WTC11 (cell line): ENCODE results near the gene RPL27. TPM values are rescaled to one million over a fixed set of nuclear protein-coding genes. Genes with fewer than 3 reads are reported as not detected.
A peak's percentile ranks its signal among the peaks of the same experiment; 100 is the strongest.

Source experiments
- ATF2 ChIP-seq: sonication (generic); formaldehyde crosslinking; IDR thresholded peaks from 2 replicates; pipeline ENCODE4 v1.8.1; 2022; ENCODE audit warnings: low read depth, missing genetic modification reagents, borderline replicate concordance
- CREB1 ChIP-seq: sonication (generic); formaldehyde crosslinking; IDR thresholded peaks from 2 replicates; pipeline ENCODE4 v1.8.0; 2023; ENCODE audit warnings: mild to moderate bottlenecking, missing genetic modification reagents
- E2F5 ChIP-seq: sonication (generic); formaldehyde crosslinking; IDR thresholded peaks from 2 replicates; pipeline ENCODE4 v1.8.1; 2022; ENCODE audit warnings: mild to moderate bottlenecking, moderate library complexity, missing genetic modification reagents
- ETV6 ChIP-seq: sonication (generic); formaldehyde crosslinking; IDR thresholded peaks from 2 replicates; pipeline ENCODE4 v1.8.1; 2022; ENCODE audit warnings: mild to moderate bottlenecking, missing genetic modification reagents
- FOXP1 ChIP-seq: sonication (generic); formaldehyde crosslinking; IDR thresholded peaks from 2 replicates; pipeline ENCODE4 v1.8.0; 2022; ENCODE audit warnings: missing genetic modification reagents, mild to moderate bottlenecking, moderate library complexity, borderline replicate concordance
- GRHL2 ChIP-seq: fragments of 250-450 bp; sonication (Bioruptor Pico); IDR thresholded peaks from 2 replicates; pipeline ENCODE4 v1.8.0; 2022; ENCODE audit warnings: mild to moderate bottlenecking, moderate library complexity; ENCODE audit not compliant: insufficient replicate concordance, severe bottlenecking
- HMGA2 ChIP-seq: fragments of 250-450 bp; sonication (Bioruptor Pico); IDR thresholded peaks from 2 replicates; pipeline ENCODE4 v1.4.0; 2021; ENCODE audit warnings: mild to moderate bottlenecking, moderate library complexity
- HMGXB4 ChIP-seq: sonication (generic); formaldehyde crosslinking; IDR thresholded peaks from 2 replicates; pipeline ENCODE4 v1.8.1; 2023; ENCODE audit warnings: mild to moderate bottlenecking, moderate library complexity, missing genetic modification reagents
- IRF1 ChIP-seq: sonication (generic); formaldehyde crosslinking; IDR thresholded peaks from 2 replicates; pipeline ENCODE4 v1.8.0; 2023; ENCODE audit warnings: missing genetic modification reagents
- MXD4 ChIP-seq: fragments of 250-450 bp; sonication (Bioruptor Pico); IDR thresholded peaks from 2 replicates; pipeline ENCODE4 v1.8.0; 2021; ENCODE audit warnings: mild to moderate bottlenecking, moderate library complexity, borderline replicate concordance
- NFATC4 ChIP-seq: fragments of 250-450 bp; sonication (Bioruptor Pico); IDR thresholded peaks from 2 replicates; pipeline ENCODE4 v1.9.0; 2021; ENCODE audit warnings: mild to moderate bottlenecking
- TCF7 ChIP-seq: sonication (generic); formaldehyde crosslinking; IDR thresholded peaks from 2 replicates; pipeline ENCODE4 v1.8.0; 2022; ENCODE audit warnings: mild to moderate bottlenecking, low read depth, missing genetic modification reagents, moderate library complexity
- TP53 ChIP-seq: sonication (generic); formaldehyde crosslinking; IDR thresholded peaks from 2 replicates; pipeline ENCODE4 v1.8.1; 2023; ENCODE audit warnings: mild to moderate bottlenecking, missing genetic modification reagents
- USF1 ChIP-seq: sonication (generic); formaldehyde crosslinking; IDR thresholded peaks from 2 replicates; pipeline ENCODE4 v1.8.0; 2022; ENCODE audit warnings: mild to moderate bottlenecking, missing genetic modification reagents
- USF2 ChIP-seq: sonication (generic); formaldehyde crosslinking; IDR thresholded peaks from 2 replicates; pipeline ENCODE4 v1.8.1; 2023; ENCODE audit warnings: mild to moderate bottlenecking, missing genetic modification reagents, moderate library complexity
- ZNF425 ChIP-seq: fragments of 250-450 bp; sonication (Bioruptor Pico); conservative IDR thresholded peaks from 2 replicates; pipeline ENCODE4 v1.9.0; 2021; ENCODE audit warnings: mild to moderate bottlenecking
- total RNA-seq: library from RNA; stranded (reverse); gene quantifications from 3 replicates; pipeline ENCODE4 v1.2.3, GENCODE V29; 2021

The RPL27 gene
- total RNA-seq, 1 experiment from 2014 or later, result 1,391 TPM

- 0 out of 2 replicates have a peak, but pooled peaks have one; percentile 34 for TF ChIP-seq USF2 (CRISPR knock-in tag)
- peak; percentile 7; the same call in 1 of the 2 replicates for TF ChIP-seq USF1 (CRISPR knock-in tag)
- TF ChIP-seq ETV6 (CRISPR knock-in tag), result peak; percentile 77
- TF ChIP-seq HMGA2 (CRISPR knock-in tag), result no peak
- no peak for TF ChIP-seq ZNF425 (CRISPR knock-in tag)
- TF ChIP-seq TP53 (CRISPR knock-in tag), result 0 out of 2 replicates have a peak, but pooled peaks have one; percentile 36
- no peak for TF ChIP-seq ATF2
- no peak for TF ChIP-seq E2F5 (CRISPR knock-in tag)
- TF ChIP-seq FOXP1 (CRISPR knock-in tag), result peak; percentile 51; the same call in 1 of the 2 replicates
- TF ChIP-seq GRHL2 (CRISPR knock-in tag), result no peak
- no peak for TF ChIP-seq NFATC4 (CRISPR knock-in tag)
- peak; percentile 95 for TF ChIP-seq HMGXB4 (CRISPR knock-in tag)
- TF ChIP-seq CREB1, result no peak
- 0 out of 2 replicates have a peak, but pooled peaks have one; percentile 16 for TF ChIP-seq IRF1 (CRISPR knock-in tag)
- no peak for TF ChIP-seq TCF7 (CRISPR knock-in tag)
- TF ChIP-seq MXD4 (CRISPR knock-in tag), result no peak
These were observed 23.7 kb downstream of the RPL27 start, which contains the start of gene VAT1 (continued) for GRCh38 chr17:43021741-43022512.
